SK-N-SH (cell line): ENCODE results near the gene TNFSF11.
A peak's percentile ranks its signal among the peaks of the same experiment; 100 is the strongest.

Experiments
- CHD2 ChIP-seq: fragments of 150-350 bp; IDR thresholded peaks from 2 replicates; pipeline ENCODE4 v1.6.1; 2018; ENCODE audit warnings: low read length; ENCODE audit not compliant: partially characterized antibody
- EP300 ChIP-seq, 2 experiments: IDR thresholded peaks; 2 replicates each; pipeline versions ENCODE4 v1.4.0 to v1.6.1; 2012; ENCODE audit warnings: borderline replicate concordance in 1 of 2, low read depth in 1 of 2, low read length in 1 of 2
- FOXM1 ChIP-seq: IDR thresholded peaks from 2 replicates; pipeline ENCODE4 v1.4.0; 2012; ENCODE audit warnings: low read depth, mild to moderate bottlenecking
- MXI1 ChIP-seq: IDR thresholded peaks from 2 replicates; pipeline ENCODE4 v1.6.1; 2012; ENCODE audit warnings: mild to moderate bottlenecking, low read depth, low read length, improper control_type of control experiment
- RAD21 ChIP-seq: IDR thresholded peaks from 2 replicates; pipeline ENCODE4 v1.6.1; 2012; ENCODE audit warnings: mild to moderate bottlenecking, low read length
- RFX5 ChIP-seq: IDR thresholded peaks from 2 replicates; pipeline ENCODE4 v1.6.1; 2012; ENCODE audit warnings: mild to moderate bottlenecking, improper control_type of control experiment, low read length
- TAF1 ChIP-seq: IDR thresholded peaks from 2 replicates; pipeline ENCODE4 v1.6.1; 2012; ENCODE audit warnings: low read depth, mild to moderate bottlenecking, low read length, moderate library complexity, borderline replicate concordance
- TCF12 ChIP-seq: IDR thresholded peaks from 2 replicates; pipeline ENCODE4 v1.4.0; 2012
- TF ChIP-seq, protein P1 (sequence below): IDR thresholded peaks from 2 replicates; pipeline ENCODE4 v1.6.1; 2012; ENCODE audit warnings: mild to moderate bottlenecking, low read depth, low read length, moderate library complexity
- TF ChIP-seq, protein P2 (sequence below): fragments of 200-600 bp; sonication (generic); IDR thresholded peaks from 2 replicates; pipeline ENCODE4 v1.6.1; 2017; ENCODE audit warnings: antibody characterized with exemption, mild to moderate bottlenecking, moderate library complexity

DNA sequence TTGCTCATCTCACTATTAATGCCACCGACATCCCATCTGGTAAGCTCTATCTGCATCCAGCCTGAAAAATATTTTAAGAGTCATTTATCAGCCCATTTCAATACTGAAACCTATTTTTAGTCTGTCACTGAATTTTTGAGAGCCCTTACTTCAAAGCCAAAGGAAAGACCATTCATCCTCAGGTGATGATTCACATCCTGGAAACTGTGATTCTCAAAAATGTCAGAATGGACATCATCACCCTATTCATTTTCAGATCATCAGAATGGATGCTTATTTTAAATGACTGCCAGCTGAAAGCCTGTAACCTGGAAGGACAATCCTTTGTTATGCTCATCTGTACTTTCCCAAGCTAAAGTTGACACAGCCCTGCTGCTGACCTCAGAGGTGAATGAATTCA is 27.0 kb downstream of the TNFSF11 start:
- TF ChIP-seq TCF12 (peak; percentile 22; the same call in 1 of the 2 replicates), RFX5 (no peak), MXI1 (no peak), EP300 (IDR thresholded peaks at IDR 0.05; ENCODE audit: borderline replicate concordance in 1 of 2, low read depth in 1 of 2, low read length in 1 of 2) (no peak), FOXM1 (no peak), RAD21 (no peak), TAF1 (no peak), CHD2 (no peak)
- TF ChIP-seq, protein P1, sequence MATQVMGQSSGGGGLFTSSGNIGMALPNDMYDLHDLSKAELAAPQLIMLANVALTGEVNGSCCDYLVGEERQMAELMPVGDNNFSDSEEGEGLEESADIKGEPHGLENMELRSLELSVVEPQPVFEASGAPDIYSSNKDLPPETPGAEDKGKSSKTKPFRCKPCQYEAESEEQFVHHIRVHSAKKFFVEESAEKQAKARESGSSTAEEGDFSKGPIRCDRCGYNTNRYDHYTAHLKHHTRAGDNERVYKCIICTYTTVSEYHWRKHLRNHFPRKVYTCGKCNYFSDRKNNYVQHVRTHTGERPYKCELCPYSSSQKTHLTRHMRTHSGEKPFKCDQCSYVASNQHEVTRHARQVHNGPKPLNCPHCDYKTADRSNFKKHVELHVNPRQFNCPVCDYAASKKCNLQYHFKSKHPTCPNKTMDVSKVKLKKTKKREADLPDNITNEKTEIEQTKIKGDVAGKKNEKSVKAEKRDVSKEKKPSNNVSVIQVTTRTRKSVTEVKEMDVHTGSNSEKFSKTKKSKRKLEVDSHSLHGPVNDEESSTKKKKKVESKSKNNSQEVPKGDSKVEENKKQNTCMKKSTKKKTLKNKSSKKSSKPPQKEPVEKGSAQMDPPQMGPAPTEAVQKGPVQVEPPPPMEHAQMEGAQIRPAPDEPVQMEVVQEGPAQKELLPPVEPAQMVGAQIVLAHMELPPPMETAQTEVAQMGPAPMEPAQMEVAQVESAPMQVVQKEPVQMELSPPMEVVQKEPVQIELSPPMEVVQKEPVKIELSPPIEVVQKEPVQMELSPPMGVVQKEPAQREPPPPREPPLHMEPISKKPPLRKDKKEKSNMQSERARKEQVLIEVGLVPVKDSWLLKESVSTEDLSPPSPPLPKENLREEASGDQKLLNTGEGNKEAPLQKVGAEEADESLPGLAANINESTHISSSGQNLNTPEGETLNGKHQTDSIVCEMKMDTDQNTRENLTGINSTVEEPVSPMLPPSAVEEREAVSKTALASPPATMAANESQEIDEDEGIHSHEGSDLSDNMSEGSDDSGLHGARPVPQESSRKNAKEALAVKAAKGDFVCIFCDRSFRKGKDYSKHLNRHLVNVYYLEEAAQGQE: no peak
- TF ChIP-seq, protein P2, sequence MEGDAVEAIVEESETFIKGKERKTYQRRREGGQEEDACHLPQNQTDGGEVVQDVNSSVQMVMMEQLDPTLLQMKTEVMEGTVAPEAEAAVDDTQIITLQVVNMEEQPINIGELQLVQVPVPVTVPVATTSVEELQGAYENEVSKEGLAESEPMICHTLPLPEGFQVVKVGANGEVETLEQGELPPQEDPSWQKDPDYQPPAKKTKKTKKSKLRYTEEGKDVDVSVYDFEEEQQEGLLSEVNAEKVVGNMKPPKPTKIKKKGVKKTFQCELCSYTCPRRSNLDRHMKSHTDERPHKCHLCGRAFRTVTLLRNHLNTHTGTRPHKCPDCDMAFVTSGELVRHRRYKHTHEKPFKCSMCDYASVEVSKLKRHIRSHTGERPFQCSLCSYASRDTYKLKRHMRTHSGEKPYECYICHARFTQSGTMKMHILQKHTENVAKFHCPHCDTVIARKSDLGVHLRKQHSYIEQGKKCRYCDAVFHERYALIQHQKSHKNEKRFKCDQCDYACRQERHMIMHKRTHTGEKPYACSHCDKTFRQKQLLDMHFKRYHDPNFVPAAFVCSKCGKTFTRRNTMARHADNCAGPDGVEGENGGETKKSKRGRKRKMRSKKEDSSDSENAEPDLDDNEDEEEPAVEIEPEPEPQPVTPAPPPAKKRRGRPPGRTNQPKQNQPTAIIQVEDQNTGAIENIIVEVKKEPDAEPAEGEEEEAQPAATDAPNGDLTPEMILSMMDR: no peak
